ENCODE results near the gene IKZF1. TPM values are rescaled to one million over a fixed set of nuclear protein-coding genes. Genes with fewer than 3 reads are reported as not detected.

The IKZF1 gene
- total RNA-seq, 4 donors from 2014 or later = 0.22 to 3.6 (median 1.9) TPM

GRCh38 chr7:50342616-50343114, 38.1 kb downstream of the IKZF1 start:
- Histone ChIP-seq H3K27ac (no peak overlapping the region), H3K36me3 (no peaks in the 10 kb centered on the region), H3K9me3 (no peaks in the 10 kb centered on the region), H3K4me1 (no peaks in the 10 kb centered on the region), H3K27me3 (no peaks in the 10 kb centered on the region), H3K4me3 (no peak overlapping the region)
- DNase-seq = peak in 1 of 2 donors; percentile 18
- intact Hi-C loops (cut with DNase I; ENCODE audit: low total_unique reads) = no loop called here
- no peak for TF ChIP-seq CTCF (IDR thresholded peaks at IDR 0.05 in 4 of 5, conservative IDR thresholded peaks at IDR 0.05 in 1 of 5)
- no peak for TF ChIP-seq POLR2A (IDR thresholded peaks at IDR 0.05)
- ATAC-seq = no peak
- in situ Hi-C loops (cut with MboI; ENCODE audit: low sequenced_read_pairs in 4 of 4) = no loop called here

GRCh38 chr7:50346545-50347497, 42.3 kb downstream of the IKZF1 start:
- Histone ChIP-seq H3K27ac (no peak overlapping the region), H3K9me3 (no peaks in the 10 kb centered on the region), H3K36me3 (no peaks in the 10 kb centered on the region), H3K27me3 (peaks cover 0 to 6% (median 0%) of the 10 kb centered on the region in 3 donors), H3K4me1 (no peaks in the 10 kb centered on the region), H3K4me3 (no peak overlapping the region)
- in situ Hi-C loops (cut with MboI; ENCODE audit: low sequenced_read_pairs in 4 of 4) (no loop called here), intact Hi-C loops (cut with DNase I; ENCODE audit: low total_unique reads) (no loop called here)
- DNase-seq (no peak), ATAC-seq (no peak)
- TF ChIP-seq POLR2A (IDR thresholded peaks at IDR 0.05) (no peak), CTCF (IDR thresholded peaks at IDR 0.05 in 4 of 5, conservative IDR thresholded peaks at IDR 0.05 in 1 of 5) (no peak)

GRCh38 chr7:50347693-50348092, 43.2 kb downstream of the IKZF1 start:
- ATAC-seq (no peak), DNase-seq (no peak)
- no peak overlapping the region for H3K4me3 ChIP-seq
- peaks cover 0 to 6% (median 0%) of the 10 kb centered on the region in 3 donors for H3K27me3 ChIP-seq
- in situ Hi-C loops (cut with MboI; ENCODE audit: low sequenced_read_pairs in 4 of 4) (no loop called here), intact Hi-C loops (cut with DNase I; ENCODE audit: low total_unique reads) (no loop called here)
- H3K27ac ChIP-seq = no peak overlapping the region
- TF ChIP-seq CTCF (IDR thresholded peaks at IDR 0.05 in 4 of 5, conservative IDR thresholded peaks at IDR 0.05 in 1 of 5) = no peak
- no peak for TF ChIP-seq POLR2A (IDR thresholded peaks at IDR 0.05)
- no peaks in the 10 kb centered on the region for H3K9me3 ChIP-seq
- no peaks in the 10 kb centered on the region for H3K4me1 ChIP-seq
- no peaks in the 10 kb centered on the region for H3K36me3 ChIP-seq

GRCh38 chr7:50348469-50349162, 44.1 kb downstream of the IKZF1 start:
- Histone ChIP-seq H3K27me3 (peaks cover 0 to 6% (median 0%) of the 10 kb centered on the region in 3 donors), H3K4me3 (no peak overlapping the region), H3K36me3 (no peaks in the 10 kb centered on the region), H3K4me1 (no peaks in the 10 kb centered on the region), H3K9me3 (no peaks in the 10 kb centered on the region), H3K27ac (no peak overlapping the region)
- in situ Hi-C loops (cut with MboI; ENCODE audit: low sequenced_read_pairs in 4 of 4) (no loop called here), intact Hi-C loops (cut with DNase I; ENCODE audit: low total_unique reads) (no loop called here)
- TF ChIP-seq CTCF (IDR thresholded peaks at IDR 0.05 in 4 of 5, conservative IDR thresholded peaks at IDR 0.05 in 1 of 5) = no peak
- ATAC-seq (no peak), DNase-seq (no peak)
